Measurements from ENCODE around the gene MOV10.

- no peak for TF ChIP-seq EZH2 (IDR thresholded peaks at IDR 0.05; ENCODE audit: borderline replicate concordance, insufficient read depth, low read length, poor library complexity, severe bottlenecking)
- TF ChIP-seq SMC3 (conservative IDR thresholded peaks at IDR 0.05; ENCODE audit: poor library complexity): no peak
- TF ChIP-seq, protein P1, sequence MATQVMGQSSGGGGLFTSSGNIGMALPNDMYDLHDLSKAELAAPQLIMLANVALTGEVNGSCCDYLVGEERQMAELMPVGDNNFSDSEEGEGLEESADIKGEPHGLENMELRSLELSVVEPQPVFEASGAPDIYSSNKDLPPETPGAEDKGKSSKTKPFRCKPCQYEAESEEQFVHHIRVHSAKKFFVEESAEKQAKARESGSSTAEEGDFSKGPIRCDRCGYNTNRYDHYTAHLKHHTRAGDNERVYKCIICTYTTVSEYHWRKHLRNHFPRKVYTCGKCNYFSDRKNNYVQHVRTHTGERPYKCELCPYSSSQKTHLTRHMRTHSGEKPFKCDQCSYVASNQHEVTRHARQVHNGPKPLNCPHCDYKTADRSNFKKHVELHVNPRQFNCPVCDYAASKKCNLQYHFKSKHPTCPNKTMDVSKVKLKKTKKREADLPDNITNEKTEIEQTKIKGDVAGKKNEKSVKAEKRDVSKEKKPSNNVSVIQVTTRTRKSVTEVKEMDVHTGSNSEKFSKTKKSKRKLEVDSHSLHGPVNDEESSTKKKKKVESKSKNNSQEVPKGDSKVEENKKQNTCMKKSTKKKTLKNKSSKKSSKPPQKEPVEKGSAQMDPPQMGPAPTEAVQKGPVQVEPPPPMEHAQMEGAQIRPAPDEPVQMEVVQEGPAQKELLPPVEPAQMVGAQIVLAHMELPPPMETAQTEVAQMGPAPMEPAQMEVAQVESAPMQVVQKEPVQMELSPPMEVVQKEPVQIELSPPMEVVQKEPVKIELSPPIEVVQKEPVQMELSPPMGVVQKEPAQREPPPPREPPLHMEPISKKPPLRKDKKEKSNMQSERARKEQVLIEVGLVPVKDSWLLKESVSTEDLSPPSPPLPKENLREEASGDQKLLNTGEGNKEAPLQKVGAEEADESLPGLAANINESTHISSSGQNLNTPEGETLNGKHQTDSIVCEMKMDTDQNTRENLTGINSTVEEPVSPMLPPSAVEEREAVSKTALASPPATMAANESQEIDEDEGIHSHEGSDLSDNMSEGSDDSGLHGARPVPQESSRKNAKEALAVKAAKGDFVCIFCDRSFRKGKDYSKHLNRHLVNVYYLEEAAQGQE (IDR thresholded peaks at IDR 0.05; ENCODE audit: borderline replicate concordance): no peak
- TF ChIP-seq, protein P2, sequence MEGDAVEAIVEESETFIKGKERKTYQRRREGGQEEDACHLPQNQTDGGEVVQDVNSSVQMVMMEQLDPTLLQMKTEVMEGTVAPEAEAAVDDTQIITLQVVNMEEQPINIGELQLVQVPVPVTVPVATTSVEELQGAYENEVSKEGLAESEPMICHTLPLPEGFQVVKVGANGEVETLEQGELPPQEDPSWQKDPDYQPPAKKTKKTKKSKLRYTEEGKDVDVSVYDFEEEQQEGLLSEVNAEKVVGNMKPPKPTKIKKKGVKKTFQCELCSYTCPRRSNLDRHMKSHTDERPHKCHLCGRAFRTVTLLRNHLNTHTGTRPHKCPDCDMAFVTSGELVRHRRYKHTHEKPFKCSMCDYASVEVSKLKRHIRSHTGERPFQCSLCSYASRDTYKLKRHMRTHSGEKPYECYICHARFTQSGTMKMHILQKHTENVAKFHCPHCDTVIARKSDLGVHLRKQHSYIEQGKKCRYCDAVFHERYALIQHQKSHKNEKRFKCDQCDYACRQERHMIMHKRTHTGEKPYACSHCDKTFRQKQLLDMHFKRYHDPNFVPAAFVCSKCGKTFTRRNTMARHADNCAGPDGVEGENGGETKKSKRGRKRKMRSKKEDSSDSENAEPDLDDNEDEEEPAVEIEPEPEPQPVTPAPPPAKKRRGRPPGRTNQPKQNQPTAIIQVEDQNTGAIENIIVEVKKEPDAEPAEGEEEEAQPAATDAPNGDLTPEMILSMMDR (IDR thresholded peaks at IDR 0.05; ENCODE audit: poor library complexity, severe bottlenecking): no peak
- TF ChIP-seq TAF1 (IDR thresholded peaks at IDR 0.05; ENCODE audit: low read depth): no peak
- TF ChIP-seq MXI1 (conservative IDR thresholded peaks at IDR 0.05; ENCODE audit: poor library complexity, severe bottlenecking): no peak
These were observed 63.1 kb downstream of the MOV10 start for GRCh38 chr1:112737573-112737972.
